Transverse colon (tissue), 4 donors: ENCODE results near the gene WDR49. TPM values are rescaled to one million over a fixed set of nuclear protein-coding genes. Genes with fewer than 3 reads are reported as not detected.

ENCODE experiments used
- DNase-seq: peaks from one replicate; pipeline ENCODE4 v3.0.0-alpha.2; 2019
- H3K27ac ChIP-seq, 4 donors: fragments of 200-600 bp; sonication (generic); 2 replicates each; pipeline ENCODE4 v1.5.1; 2016 to 2018; ENCODE audit warnings: inconsistent platforms in 4 of 4
- H3K27me3 ChIP-seq: fragments of 200-600 bp; sonication (generic); 2 replicates; pipeline ENCODE4 v1.5.1; 2017; ENCODE audit warnings: inconsistent platforms
- H3K36me3 ChIP-seq, 4 donors: fragments of 200-600 bp; sonication (generic); 2 replicates each; pipeline ENCODE4 v1.5.1; 2017 to 2019; ENCODE audit warnings: inconsistent platforms in 4 of 4
- H3K4me1 ChIP-seq, 4 donors: fragments of 200-600 bp; sonication (generic); 2 replicates each; pipeline ENCODE4 v1.5.1; 2017 to 2020; ENCODE audit warnings: inconsistent platforms in 4 of 4
- H3K4me3 ChIP-seq, 4 donors: fragments of 200-600 bp; sonication (generic); 1 replicate in 1 of 4; 2 replicates in 3 of 4; pipeline versions ENCODE4 v1.5.1 to v1.6.1; 2017 to 2019; ENCODE audit warnings: inconsistent platforms in 4 of 4
- H3K9me3 ChIP-seq, 2 donors: fragments of 200-600 bp; sonication (generic); 2 replicates each; pipeline ENCODE4 v1.5.1; 2017 to 2019; ENCODE audit warnings: inconsistent platforms in 2 of 2
- CTCF ChIP-seq, 5 experiments: fragments of 200-600 bp in 3 of 5; fragments of 450-650 bp in 2 of 5; sonication (generic) in 3 of 5; IDR thresholded peaks; 1 replicate in 2 of 5; 2 replicates in 3 of 5; pipeline ENCODE4 v1.5.1; 2016 to 2017; ENCODE audit warnings: antibody characterized with exemption in 5 of 5, inconsistent platforms in 3 of 5, mild to moderate bottlenecking in 2 of 5, moderate library complexity in 1 of 5
- EP300 ChIP-seq: sonication (generic); formaldehyde crosslinking; IDR thresholded peaks from one replicate; pipeline ENCODE4 v1.6.1; 2017; ENCODE audit warnings: antibody characterized with exemption, low read depth
- POLR2A ChIP-seq: fragments of 450-650 bp; IDR thresholded peaks from one replicate; pipeline ENCODE4 v1.6.1; 2016; ENCODE audit warnings: antibody characterized with exemption, mild to moderate bottlenecking, moderate library complexity
- POLR2AphosphoS5 ChIP-seq, 3 donors: sonication (generic); formaldehyde crosslinking; IDR thresholded peaks; one replicate each; pipeline ENCODE4 v1.6.1; 2016; ENCODE audit warnings: antibody characterized with exemption in 3 of 3
- WGBS, 2 donors: methylation state at CpG; one replicate each; pipeline ENCODE4 v1.1.5; 2018; ENCODE audit warnings: low coverage in 1 of 2; 5-methylcytosine and 5-hydroxymethylcytosine counted together
- in situ Hi-C, 4 donors: fragments of 200-750 bp; cut with MboI; loops; one replicate each; pipeline versions ENCODE4 v1.15.0 to v1.15.1; 2017; ENCODE audit warnings: low sequenced_read_pairs in 3 of 4, low pct_ligation_motif_present in 1 of 4, low pct_unique_long_range_greater_than_20kb in 1 of 4
- intact Hi-C: fragments of 100-400 bp; cut with DNase I; formaldehyde crosslinking; loops from one replicate; pipeline ENCODE4 v1.15.1; 2023; ENCODE audit warnings: low total_unique reads
- total RNA-seq, 4 donors: library from RNA; depleted of rRNA; stranded (reverse); fragments of >200 nt; gene quantifications; one replicate each; pipeline ENCODE4 v1.1.0, GENCODE V29; 2016

The WDR49 gene
- total RNA-seq, 4 donors from 2014 or later, result 0.96 TPM; not detected in 3

GRCh38 chr3:167691366-167691765 lies 37.6 kb upstream of the WDR49 start:
- TF ChIP-seq EP300, result no peak
- TF ChIP-seq POLR2AphosphoS5 (IDR thresholded peaks at IDR 0.05), result no peak
- TF ChIP-seq POLR2A, result no peak
- no peak for DNase-seq
- intact Hi-C loops (no loop called here), in situ Hi-C loops (no loop called here)
- H3K27me3 ChIP-seq, result no peaks in the 10 kb centered on the region
- 46 to 71% methylated on average over 2 to 3 of the region's 3 CpGs for WGBS, 2 donors
- H3K4me3 ChIP-seq, result no peak overlapping the region
- peaks cover 0 to 22% (median 8%) of the 10 kb centered on the region in 4 donors for H3K36me3 ChIP-seq
- no peak overlapping the region for H3K27ac ChIP-seq
- no peaks in the 10 kb centered on the region for H3K4me1 ChIP-seq
- no peaks in the 10 kb centered on the region for H3K9me3 ChIP-seq

- in situ Hi-C loops (no loop called here), intact Hi-C loops (no loop called here)
- TF ChIP-seq EP300 (no peak), POLR2A (no peak), POLR2AphosphoS5 (IDR thresholded peaks at IDR 0.05) (no peak), CTCF (IDR thresholded peaks at IDR 0.05) (peak; percentile 55 to 79 (median 75))
- Histone ChIP-seq H3K4me3 (no peak overlapping the region), H3K36me3 (peaks cover 0 to 10% (median 4%) of the 10 kb centered on the region in 4 donors), H3K27ac (no peak overlapping the region), H3K4me1 (no peaks in the 10 kb centered on the region), H3K27me3 (no peaks in the 10 kb centered on the region), H3K9me3 (no peaks in the 10 kb centered on the region)
- no peak for DNase-seq
Observed at GRCh38 chr3:167684388-167684993, 30.7 kb upstream of the WDR49 start.

- no peak for DNase-seq
- intact Hi-C loops (no loop called here), in situ Hi-C loops (no loop called here)
- Histone ChIP-seq H3K27me3 (no peaks in the 10 kb centered on the region), H3K36me3 (peaks cover 0 to 40% (median 21%) of the 10 kb centered on the region in 4 donors), H3K9me3 (peaks cover 19 to 20% of the 10 kb centered on the region in 2 donors), H3K4me1 (no peaks in the 10 kb centered on the region), H3K27ac (no peak overlapping the region), H3K4me3 (no peak overlapping the region)
- TF ChIP-seq POLR2A (no peak), POLR2AphosphoS5 (IDR thresholded peaks at IDR 0.05) (no peak), CTCF (IDR thresholded peaks at IDR 0.05) (no peak), EP300 (no peak)
- WGBS, 2 donors, result 89 to 93% methylated on average over 4 of the region's 4 CpGs
Observed at GRCh38 chr3:167679526-167679925, 25.8 kb upstream of the WDR49 start.

- no peak overlapping the region for H3K27ac ChIP-seq
- H3K36me3 ChIP-seq, result peaks cover 0 to 45% (median 17%) of the 10 kb centered on the region in 4 donors
- in situ Hi-C loops, result no loop called here
- no peak for DNase-seq
- WGBS, 2 donors, result 92 to 100% methylated on average over 1 of the region's 1 CpG
- TF ChIP-seq EP300 (no peak), POLR2A (no peak), POLR2AphosphoS5 (IDR thresholded peaks at IDR 0.05) (no peak), CTCF (IDR thresholded peaks at IDR 0.05) (no peak)
- no peaks in the 10 kb centered on the region for H3K4me1 ChIP-seq
- intact Hi-C loops, result no loop called here
- H3K27me3 ChIP-seq, result no peaks in the 10 kb centered on the region
- no peak overlapping the region for H3K4me3 ChIP-seq
- H3K9me3 ChIP-seq, result peaks cover 19 to 20% of the 10 kb centered on the region in 2 donors
Observed at GRCh38 chr3:167675848-167676247, 22.1 kb upstream of the WDR49 start.

- Histone ChIP-seq H3K27me3 (no peaks in the 10 kb centered on the region), H3K9me3 (peaks cover 19 to 20% of the 10 kb centered on the region in 2 donors), H3K36me3 (peaks cover 0 to 45% (median 15%) of the 10 kb centered on the region in 4 donors), H3K4me1 (no peaks in the 10 kb centered on the region), H3K4me3 (no peak overlapping the region), H3K27ac (no peak overlapping the region)
- TF ChIP-seq POLR2AphosphoS5 (IDR thresholded peaks at IDR 0.05) (no peak), EP300 (no peak)
- in situ Hi-C loops, result no loop called here
- intact Hi-C loops, result no loop called here
- 84 to 100% methylated on average over 1 of the region's 1 CpG for WGBS, 2 donors
- no peak for DNase-seq
Observed at GRCh38 chr3:167673221-167673620, 19.5 kb upstream of the WDR49 start.
